Measurements from ENCODE around the gene PRLHR.

PRLHR gene

DNA sequence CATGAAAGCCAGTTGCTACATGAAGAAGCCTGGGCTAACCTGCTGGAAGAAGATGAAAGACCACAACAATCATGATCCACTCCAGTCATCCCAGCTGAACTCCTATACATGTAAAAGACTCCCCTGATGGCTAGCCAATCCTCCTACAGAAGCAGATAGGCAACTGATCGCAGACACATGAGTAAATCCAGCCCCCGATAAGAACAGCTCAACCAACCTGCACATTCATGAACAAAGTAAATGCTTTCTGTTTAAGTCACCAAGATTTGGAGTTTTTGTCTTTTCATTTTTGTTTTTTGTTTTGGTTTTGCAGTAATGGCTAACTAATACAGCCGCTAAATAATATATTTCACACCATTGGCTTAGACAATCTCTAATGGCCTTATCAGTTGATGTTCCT is 53.7 kb downstream of the PRLHR start:
- Histone ChIP-seq H3K18ac (ENCODE audit: low read length) (no peak overlapping the region), H3K36me3 (ENCODE audit: control insufficient read depth in 1 of 2, insufficient read depth in 2 of 2, low read length in 2 of 2) (no peaks in the 10 kb centered on the region), H3K27ac (ENCODE audit: low read depth, low read length) (no peak overlapping the region), H2BK5ac (ENCODE audit: low read depth, low read length, poor library complexity) (no peak overlapping the region), H3K79me2 (ENCODE audit: control insufficient read depth, insufficient read depth, low read length, poor library complexity) (no peaks in the 10 kb centered on the region), H3K4me3 (ENCODE audit: low read depth, low read length) (no peak overlapping the region), H3K4me1 (ENCODE audit: control insufficient read depth in 1 of 2, insufficient read depth in 2 of 2, low read length in 2 of 2) (no peaks in the 10 kb centered on the region), H3K14ac (ENCODE audit: low read length) (no peak overlapping the region), H2AFZ (ENCODE audit: insufficient read depth, low read length, poor library complexity) (no peak overlapping the region), H4K12ac (ENCODE audit: low read depth, low read length) (no peak overlapping the region), H3K9me3 (ENCODE audit: insufficient read depth, low read depth, low read length) (peaks cover 2% of the 10 kb centered on the region), H4K91ac (ENCODE audit: low read depth, low read length) (no peak overlapping the region), H3K79me1 (ENCODE audit: low read length) (no peaks in the 10 kb centered on the region), H3K4me2 (ENCODE audit: low read length) (no peak overlapping the region), H3K4ac (ENCODE audit: low read depth, low read length) (no peak overlapping the region), H2BK12ac (ENCODE audit: low read length) (no peak overlapping the region), H2AK5ac (ENCODE audit: low read length) (no peak overlapping the region), H2BK120ac (ENCODE audit: insufficient read depth, low read length, poor library complexity) (no peak overlapping the region), H3K23ac (ENCODE audit: low read length) (no peak overlapping the region), H4K8ac (ENCODE audit: low read depth, low read length) (no peak overlapping the region), H3K9ac (ENCODE audit: low read length) (no peak overlapping the region), H3K27me3 (ENCODE audit: insufficient read depth, low read length) (no peaks in the 10 kb centered on the region)
- no peak for DNase-seq
- WGBS (ENCODE audit: extremely low coverage, insufficient coverage, insufficient read length), result no CpG with 5 or more reads among the region's 3 CpGs

All from trophoblast cell (in vitro differentiated cells and primary cell).